ENCODE results near the gene DOCK10.

DNA sequence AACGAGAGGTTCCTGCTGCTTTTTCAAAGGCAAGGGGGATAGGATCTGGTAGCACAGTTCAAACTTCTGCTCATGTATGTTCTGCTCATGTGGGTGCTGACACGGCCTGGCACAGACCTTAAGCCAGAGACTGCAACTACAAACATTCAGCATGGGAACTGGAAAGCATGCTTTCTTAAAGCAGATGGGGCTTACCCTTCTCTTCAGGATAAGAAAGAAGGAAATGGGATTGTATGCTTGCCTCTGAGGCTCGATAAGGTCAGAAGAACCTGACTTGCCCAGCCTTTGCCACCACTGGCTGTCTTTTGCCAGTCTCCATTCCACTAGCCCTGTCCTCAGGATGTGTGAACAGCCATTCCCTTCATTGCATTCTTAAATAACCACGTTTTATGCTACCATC, 10.7 kb downstream of the DOCK10 start:
- TF ChIP-seq POLR2A (IDR thresholded peaks at IDR 0.05; ENCODE audit: low read length): no peak
- no peak for TF ChIP-seq GATA1 (IDR thresholded peaks at IDR 0.05; ENCODE audit: low read depth, low read length)

Measured in erythroblast (primary cell).